A549 (cell line): ENCODE results near the gene ABI3BP. TPM values are rescaled to one million over a fixed set of nuclear protein-coding genes. Genes with fewer than 3 reads are reported as not detected.

ENCODE experiments used
- ATAC-seq, 2 experiments: fragments of 200-7000 bp in 1 of 2; fragments of >200 bp in 1 of 2; cut with Nextera tagmentation in 1 of 2; cut with Tn5 transposase in 1 of 2; 3 replicates each; pipeline versions ENCODE4 v1.8.0 to v1.9.1; 2018 to 2020; ENCODE audit warnings: mild to moderate bottlenecking in 1 of 2, moderate library complexity in 1 of 2
- CTCF ChIA-PET: fragments of 300-600 bp; sonication (Branson Sonifier 250); formaldehyde crosslinking; extraction: SDS; loops from one replicate; lab custom pipeline; 2021; ENCODE audit warnings: antibody characterized with exemption, inconsistent platforms; lab: Yijun Ruan, JAX
- POLR2A ChIA-PET: fragments of 350-600 bp; formaldehyde crosslinking; extraction: SDS; loops from one replicate; lab custom pipeline; 2021; ENCODE audit warnings: antibody characterized with exemption, inconsistent platforms; lab: Yijun Ruan, JAX
- DNase-seq, 2 experiments: peaks; one replicate each; pipeline versions ENCODE4 v3.0.0 to v3.0.0-alpha.2; 2011 to 2016; ENCODE audit warnings: low read depth in 1 of 2, low spot score in 1 of 2
- FAIRE-seq: peaks from 2 replicates; lab custom pipeline; 2011; peaks lifted over from hg19 to GRCh38; lab: Jason Lieb, UNC
- H3K27ac ChIP-seq, 2 experiments: fragments of >200 bp; sonication (Bioruptor Twin); formaldehyde crosslinking; 3 replicates each; pipeline ENCODE4 v1.5.1; 2016 to 2017
- H3K4me1 ChIP-seq: fragments of >200 bp; sonication (Bioruptor Twin); formaldehyde crosslinking; 3 replicates; pipeline ENCODE4 v1.6.1; 2016
- H3K4me2 ChIP-seq: fragments of >200 bp; sonication (Bioruptor Twin); formaldehyde crosslinking; 3 replicates; pipeline ENCODE4 v1.6.1; 2016
- H3K4me3 ChIP-seq: fragments of >200 bp; sonication (Bioruptor Twin); formaldehyde crosslinking; 3 replicates; pipeline ENCODE4 v1.5.1; 2016
- H3K9me3 ChIP-seq: fragments of >200 bp; sonication (Bioruptor Twin); formaldehyde crosslinking; 3 replicates; pipeline ENCODE4 v1.6.1; 2016
- BHLHE40 ChIP-seq: IDR thresholded peaks from 2 replicates; pipeline ENCODE4 v1.6.1; 2012; ENCODE audit warnings: low read depth, low read length, inconsistent platforms
- CBX8 ChIP-seq: fragments of 200-600 bp; sonication (generic); IDR thresholded peaks from 2 replicates; pipeline ENCODE4 v1.6.1; 2016
- CEBPB ChIP-seq, 2 experiments: fragments of >200 bp in 1 of 2; sonication (Bioruptor Twin) in 1 of 2; formaldehyde crosslinking in 1 of 2; IDR thresholded peaks; 2 replicates each; pipeline ENCODE4 v1.6.1; 2012 to 2016
- EHMT2 ChIP-seq: fragments of 200-600 bp; sonication (generic); IDR thresholded peaks from 2 replicates; pipeline ENCODE4 v1.6.1; 2016; ENCODE audit warnings: antibody characterized with exemption, low read depth, mild to moderate bottlenecking, moderate library complexity
- EP300 ChIP-seq, 2 experiments: fragments of >200 bp; sonication (Bioruptor Twin); formaldehyde crosslinking; IDR thresholded peaks; 2 replicates in 1 of 2; 3 replicates in 1 of 2; pipeline ENCODE4 v1.6.1; 2016 to 2017
- ESRRA ChIP-seq: fragments of 150-350 bp; IDR thresholded peaks from 2 replicates; pipeline ENCODE4 v1.6.1; 2014; ENCODE audit warnings: mild to moderate bottlenecking, low read length, borderline replicate concordance
- GATA3 ChIP-seq: IDR thresholded peaks from 2 replicates; pipeline ENCODE4 v1.6.1; 2012; ENCODE audit warnings: borderline replicate concordance
- HEYL ChIP-seq: fragments of 250-450 bp; sonication (Bioruptor Pico); IDR thresholded peaks from 2 replicates; pipeline ENCODE4 v1.8.0; 2021; ENCODE audit warnings: mild to moderate bottlenecking, moderate library complexity
- HOXA7 ChIP-seq: fragments of 250-450 bp; sonication (Bioruptor Pico); IDR thresholded peaks from 2 replicates; pipeline ENCODE4 v1.5.0; 2020; ENCODE audit warnings: mild to moderate bottlenecking, moderate library complexity
- HOXB13 ChIP-seq: fragments of 250-450 bp; sonication (Bioruptor Pico); IDR thresholded peaks from 2 replicates; pipeline ENCODE4 v1.5.0; 2020; ENCODE audit warnings: low read depth, mild to moderate bottlenecking, moderate library complexity
- JUN ChIP-seq, 2 experiments: fragments of >200 bp; sonication (Bioruptor Twin); formaldehyde crosslinking; IDR thresholded peaks; 2 replicates in 1 of 2; 3 replicates in 1 of 2; pipeline ENCODE4 v1.6.1; 2016 to 2017
- MAFK ChIP-seq: fragments of 450-650 bp; IDR thresholded peaks from 2 replicates; pipeline ENCODE4 v1.6.1; 2014; ENCODE audit not compliant: partially characterized antibody
- NPAS2 ChIP-seq: fragments of 250-450 bp; sonication (Bioruptor Pico); IDR thresholded peaks from 2 replicates; pipeline ENCODE4 v1.8.0; 2022; ENCODE audit warnings: mild to moderate bottlenecking, moderate library complexity, borderline replicate concordance
- NR3C1 ChIP-seq: fragments of >200 bp; sonication (Bioruptor Twin); formaldehyde crosslinking; IDR thresholded peaks from 3 replicates; pipeline ENCODE4 v1.6.1; 2017
- PHF8 ChIP-seq: fragments of 200-600 bp; sonication (generic); IDR thresholded peaks from 2 replicates; pipeline ENCODE4 v1.6.1; 2016; ENCODE audit warnings: low read depth, mild to moderate bottlenecking, antibody characterized with exemption, moderate library complexity, borderline replicate concordance
- RAD21 ChIP-seq, 2 experiments: fragments of >200 bp in 1 of 2; sonication (Bioruptor Twin) in 1 of 2; formaldehyde crosslinking in 1 of 2; IDR thresholded peaks in 1 of 2; conservative IDR thresholded peaks in 1 of 2; 2 replicates in 1 of 2; 3 replicates in 1 of 2; pipeline ENCODE4 v1.6.1; 2012 to 2018; ENCODE audit warnings: inconsistent platforms in 1 of 2
- RARB ChIP-seq: fragments of 250-450 bp; sonication (Bioruptor Pico); IDR thresholded peaks from 2 replicates; pipeline ENCODE4 v1.8.0; 2021; ENCODE audit warnings: mild to moderate bottlenecking, moderate library complexity
- RCOR1 ChIP-seq: fragments of 150-350 bp; IDR thresholded peaks from 2 replicates; pipeline ENCODE4 v1.6.1; 2014; ENCODE audit warnings: antibody characterized with exemption, low read length, low read depth
- ZSCAN20 ChIP-seq: fragments of 250-450 bp; sonication (Bioruptor Pico); IDR thresholded peaks from 2 replicates; pipeline ENCODE4 v1.8.0; 2022; ENCODE audit warnings: mild to moderate bottlenecking, moderate library complexity
- WGBS: methylation state at CpG from one replicate; pipeline ENCODE4 v1.1.6; 2017; ENCODE audit errors: missing lambda C conversion rate; 5-methylcytosine and 5-hydroxymethylcytosine counted together
- polyA plus RNA-seq, 4 experiments: library from polyadenylated mRNA; depleted of rRNA in 3 of 4; stranded (reverse); fragments of >200 nt; fragmentation: RNase III in 1 of 4; extraction: RNeasy Plus Mini Kit Qiagen cat#74134 plus additional on column Dnase treatment in 1 of 4; gene quantifications; 2 replicates in 3 of 4; 3 replicates in 1 of 4; pipeline ENCODE4 v1.2.3, GENCODE V29; 2011 to 2017
- TF ChIP-seq, protein P1 (sequence below): fragments of 200-600 bp; sonication (generic); IDR thresholded peaks from 2 replicates; pipeline ENCODE4 v1.6.1; 2016; ENCODE audit warnings: antibody characterized with exemption, mild to moderate bottlenecking, moderate library complexity
- TF ChIP-seq, protein P2 (sequence below): fragments of >200 bp; sonication (Bioruptor Twin); formaldehyde crosslinking; IDR thresholded peaks from 3 replicates; pipeline ENCODE4 v1.6.1; 2016
- TF ChIP-seq, protein P3 (sequence below): fragments of >200 bp; sonication (Bioruptor Twin); formaldehyde crosslinking; IDR thresholded peaks from 2 replicates; pipeline ENCODE4 v1.6.1; 2016
- TF ChIP-seq, protein P4 (sequence below): fragments of 150-350 bp; IDR thresholded peaks from 2 replicates; pipeline ENCODE4 v1.6.1; 2014; ENCODE audit warnings: low read depth, mild to moderate bottlenecking, low read length
- TF ChIP-seq, protein P5 (sequence below): fragments of >200 bp; sonication (Bioruptor Twin); formaldehyde crosslinking; IDR thresholded peaks from 3 replicates; pipeline ENCODE4 v1.5.1; 2016

ABI3BP gene
- polyA plus RNA-seq, 2 of the 4 experiments (the other 2 are of a cell fraction): 1.3 to 1.8 TPM

DNA sequence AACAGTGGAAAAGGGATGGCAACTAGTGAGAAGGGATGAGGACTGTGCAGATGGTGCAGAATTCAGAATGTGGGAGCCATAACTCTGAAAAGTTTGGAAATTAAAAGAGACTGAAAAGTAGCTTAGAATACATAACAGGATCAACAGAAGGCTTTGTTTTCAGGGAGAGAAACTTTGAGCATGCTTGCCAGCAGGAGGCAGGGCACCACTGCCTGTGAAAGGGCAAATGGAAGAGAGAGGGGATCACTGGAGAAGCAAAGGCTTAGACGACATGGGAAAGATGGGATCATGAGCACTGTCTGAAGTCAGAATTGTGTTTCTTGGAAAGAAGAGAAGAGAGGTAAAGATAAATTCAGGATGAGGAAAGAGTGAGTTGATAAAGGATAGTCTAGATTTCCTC, 99.6 kb downstream of the ABI3BP start (continued):
- TF ChIP-seq, protein P1, sequence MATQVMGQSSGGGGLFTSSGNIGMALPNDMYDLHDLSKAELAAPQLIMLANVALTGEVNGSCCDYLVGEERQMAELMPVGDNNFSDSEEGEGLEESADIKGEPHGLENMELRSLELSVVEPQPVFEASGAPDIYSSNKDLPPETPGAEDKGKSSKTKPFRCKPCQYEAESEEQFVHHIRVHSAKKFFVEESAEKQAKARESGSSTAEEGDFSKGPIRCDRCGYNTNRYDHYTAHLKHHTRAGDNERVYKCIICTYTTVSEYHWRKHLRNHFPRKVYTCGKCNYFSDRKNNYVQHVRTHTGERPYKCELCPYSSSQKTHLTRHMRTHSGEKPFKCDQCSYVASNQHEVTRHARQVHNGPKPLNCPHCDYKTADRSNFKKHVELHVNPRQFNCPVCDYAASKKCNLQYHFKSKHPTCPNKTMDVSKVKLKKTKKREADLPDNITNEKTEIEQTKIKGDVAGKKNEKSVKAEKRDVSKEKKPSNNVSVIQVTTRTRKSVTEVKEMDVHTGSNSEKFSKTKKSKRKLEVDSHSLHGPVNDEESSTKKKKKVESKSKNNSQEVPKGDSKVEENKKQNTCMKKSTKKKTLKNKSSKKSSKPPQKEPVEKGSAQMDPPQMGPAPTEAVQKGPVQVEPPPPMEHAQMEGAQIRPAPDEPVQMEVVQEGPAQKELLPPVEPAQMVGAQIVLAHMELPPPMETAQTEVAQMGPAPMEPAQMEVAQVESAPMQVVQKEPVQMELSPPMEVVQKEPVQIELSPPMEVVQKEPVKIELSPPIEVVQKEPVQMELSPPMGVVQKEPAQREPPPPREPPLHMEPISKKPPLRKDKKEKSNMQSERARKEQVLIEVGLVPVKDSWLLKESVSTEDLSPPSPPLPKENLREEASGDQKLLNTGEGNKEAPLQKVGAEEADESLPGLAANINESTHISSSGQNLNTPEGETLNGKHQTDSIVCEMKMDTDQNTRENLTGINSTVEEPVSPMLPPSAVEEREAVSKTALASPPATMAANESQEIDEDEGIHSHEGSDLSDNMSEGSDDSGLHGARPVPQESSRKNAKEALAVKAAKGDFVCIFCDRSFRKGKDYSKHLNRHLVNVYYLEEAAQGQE: no peak
- no peak for TF ChIP-seq NR3C1
- TF ChIP-seq HOXA7: no peak
- TF ChIP-seq RCOR1: no peak
- TF ChIP-seq HEYL (CRISPR knock-in tag): no peak
- TF ChIP-seq, protein P2, sequence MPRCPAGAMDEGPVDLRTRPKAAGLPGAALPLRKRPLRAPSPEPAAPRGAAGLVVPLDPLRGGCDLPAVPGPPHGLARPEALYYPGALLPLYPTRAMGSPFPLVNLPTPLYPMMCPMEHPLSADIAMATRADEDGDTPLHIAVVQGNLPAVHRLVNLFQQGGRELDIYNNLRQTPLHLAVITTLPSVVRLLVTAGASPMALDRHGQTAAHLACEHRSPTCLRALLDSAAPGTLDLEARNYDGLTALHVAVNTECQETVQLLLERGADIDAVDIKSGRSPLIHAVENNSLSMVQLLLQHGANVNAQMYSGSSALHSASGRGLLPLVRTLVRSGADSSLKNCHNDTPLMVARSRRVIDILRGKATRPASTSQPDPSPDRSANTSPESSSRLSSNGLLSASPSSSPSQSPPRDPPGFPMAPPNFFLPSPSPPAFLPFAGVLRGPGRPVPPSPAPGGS: no peak
- no peak for TF ChIP-seq RARB (CRISPR knock-in tag)
- no peak for TF ChIP-seq EHMT2
- TF ChIP-seq RAD21 (conservative IDR thresholded peaks at IDR 0.05 in 1 of 2, IDR thresholded peaks at IDR 0.05 in 1 of 2): peak; percentile 65 to 78

DNA sequence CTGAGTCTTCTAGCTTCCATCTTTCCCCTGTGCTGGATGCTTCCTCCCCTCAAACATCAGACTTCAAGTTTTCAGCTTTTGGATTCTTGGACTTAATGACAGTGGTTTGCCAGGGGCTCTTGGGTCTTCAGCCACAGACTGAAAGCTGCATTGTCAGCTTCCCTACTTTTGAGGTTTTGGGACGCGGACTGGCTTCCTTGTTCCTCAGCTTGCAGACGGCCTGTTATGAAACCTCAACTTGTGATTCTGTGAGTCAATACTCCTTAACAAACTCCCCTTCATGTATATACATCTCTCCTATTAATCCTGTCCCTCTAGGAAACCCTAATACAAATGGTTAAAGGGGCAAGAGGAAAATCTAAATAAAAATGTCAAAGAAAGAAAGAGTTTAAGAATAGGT, 100.1 kb downstream of the ABI3BP start:
- no peak overlapping the region for H3K4me2 ChIP-seq
- no peak overlapping the region for H3K4me3 ChIP-seq
- no peak for TF ChIP-seq GATA3
- no peak for TF ChIP-seq CBX8
- no peak for TF ChIP-seq JUN (IDR thresholded peaks at IDR 0.05)
- TF ChIP-seq, protein P3, sequence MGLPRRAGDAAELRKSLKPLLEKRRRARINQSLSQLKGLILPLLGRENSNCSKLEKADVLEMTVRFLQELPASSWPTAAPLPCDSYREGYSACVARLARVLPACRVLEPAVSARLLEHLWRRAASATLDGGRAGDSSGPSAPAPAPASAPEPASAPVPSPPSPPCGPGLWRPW: no peak
- no peak for TF ChIP-seq CEBPB (IDR thresholded peaks at IDR 0.05)
- TF ChIP-seq, protein P4, sequence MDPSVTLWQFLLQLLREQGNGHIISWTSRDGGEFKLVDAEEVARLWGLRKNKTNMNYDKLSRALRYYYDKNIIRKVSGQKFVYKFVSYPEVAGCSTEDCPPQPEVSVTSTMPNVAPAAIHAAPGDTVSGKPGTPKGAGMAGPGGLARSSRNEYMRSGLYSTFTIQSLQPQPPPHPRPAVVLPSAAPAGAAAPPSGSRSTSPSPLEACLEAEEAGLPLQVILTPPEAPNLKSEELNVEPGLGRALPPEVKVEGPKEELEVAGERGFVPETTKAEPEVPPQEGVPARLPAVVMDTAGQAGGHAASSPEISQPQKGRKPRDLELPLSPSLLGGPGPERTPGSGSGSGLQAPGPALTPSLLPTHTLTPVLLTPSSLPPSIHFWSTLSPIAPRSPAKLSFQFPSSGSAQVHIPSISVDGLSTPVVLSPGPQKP: no peak
- TF ChIP-seq NPAS2 (CRISPR knock-in tag): no peak
- no peak for TF ChIP-seq HOXB13 (CRISPR knock-in tag)
- TF ChIP-seq, protein P2: no peak
- no peak for TF ChIP-seq EP300 (IDR thresholded peaks at IDR 0.05)
- TF ChIP-seq ZSCAN20 (CRISPR knock-in tag): no peak
- no peak for TF ChIP-seq ESRRA
- no peak for TF ChIP-seq MAFK
- TF ChIP-seq BHLHE40: no peak
- no peak for TF ChIP-seq PHF8
- TF ChIP-seq, protein P5, sequence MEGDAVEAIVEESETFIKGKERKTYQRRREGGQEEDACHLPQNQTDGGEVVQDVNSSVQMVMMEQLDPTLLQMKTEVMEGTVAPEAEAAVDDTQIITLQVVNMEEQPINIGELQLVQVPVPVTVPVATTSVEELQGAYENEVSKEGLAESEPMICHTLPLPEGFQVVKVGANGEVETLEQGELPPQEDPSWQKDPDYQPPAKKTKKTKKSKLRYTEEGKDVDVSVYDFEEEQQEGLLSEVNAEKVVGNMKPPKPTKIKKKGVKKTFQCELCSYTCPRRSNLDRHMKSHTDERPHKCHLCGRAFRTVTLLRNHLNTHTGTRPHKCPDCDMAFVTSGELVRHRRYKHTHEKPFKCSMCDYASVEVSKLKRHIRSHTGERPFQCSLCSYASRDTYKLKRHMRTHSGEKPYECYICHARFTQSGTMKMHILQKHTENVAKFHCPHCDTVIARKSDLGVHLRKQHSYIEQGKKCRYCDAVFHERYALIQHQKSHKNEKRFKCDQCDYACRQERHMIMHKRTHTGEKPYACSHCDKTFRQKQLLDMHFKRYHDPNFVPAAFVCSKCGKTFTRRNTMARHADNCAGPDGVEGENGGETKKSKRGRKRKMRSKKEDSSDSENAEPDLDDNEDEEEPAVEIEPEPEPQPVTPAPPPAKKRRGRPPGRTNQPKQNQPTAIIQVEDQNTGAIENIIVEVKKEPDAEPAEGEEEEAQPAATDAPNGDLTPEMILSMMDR: no peak
- TF ChIP-seq, all 56 proteins: peak for 0
- ATAC-seq (no peak), DNase-seq (no peak), FAIRE-seq (no peak)
- Histone ChIP-seq H3K27ac (no peak overlapping the region), H3K4me1 (no peaks in the 10 kb centered on the region), H3K9me3 (no peaks in the 10 kb centered on the region)
- CTCF ChIA-PET: interaction anchor here (0.6 to 2.6 kb wide), 5 partner anchors 19 to 316 kb away, joined by 3 to 12 read pairs (median 3); no protein-coding TSS in a partner anchor
- WGBS: 89% methylated on average over 3 of the region's 3 CpGs
- POLR2A ChIA-PET: no interaction called here
